ENCODE measurements around the gene CCDC88B. TPM values are rescaled to one million over a fixed set of nuclear protein-coding genes. Genes with fewer than 3 reads are reported as not detected.
A peak's percentile ranks its signal among the peaks of the same experiment; 100 is the strongest.

CCDC88B gene
- total RNA-seq, 1 donor from 2014 or later = 4.5 TPM

DNA sequence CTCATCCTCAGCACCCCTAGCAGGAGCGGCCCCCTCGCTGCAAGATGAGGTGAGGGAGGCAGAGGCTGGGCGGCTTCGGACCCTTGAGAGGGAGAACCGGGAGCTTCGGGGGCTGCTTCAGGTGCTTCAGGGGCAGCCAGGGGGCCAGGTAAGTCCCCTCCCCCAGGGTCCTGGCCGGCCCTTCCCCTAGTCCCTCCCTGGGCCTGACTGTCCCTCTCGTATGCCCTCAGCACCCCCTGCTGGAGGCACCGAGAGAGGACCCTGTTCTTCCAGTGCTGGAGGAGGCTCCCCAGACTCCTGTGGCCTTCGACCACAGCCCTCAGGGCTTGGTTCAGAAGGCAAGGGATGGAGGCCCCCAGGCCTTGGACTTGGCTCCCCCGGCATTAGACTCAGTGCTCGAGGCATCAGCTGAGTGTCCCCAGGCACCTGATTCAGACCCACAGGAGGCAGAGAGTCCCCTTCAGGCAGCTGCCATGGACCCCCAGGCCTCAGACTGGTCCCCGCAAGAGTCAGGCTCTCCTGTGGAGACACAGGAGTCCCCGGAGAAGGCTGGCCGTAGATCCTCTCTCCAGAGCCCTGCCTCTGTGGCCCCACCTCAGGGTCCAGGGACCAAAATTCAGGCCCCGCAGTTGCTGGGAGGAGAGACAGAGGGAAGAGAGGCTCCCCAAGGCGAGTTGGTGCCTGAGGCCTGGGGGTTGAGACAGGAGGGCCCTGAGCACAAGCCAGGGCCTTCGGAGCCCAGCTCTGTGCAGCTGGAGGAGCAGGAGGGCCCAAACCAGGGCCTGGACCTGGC lies 4.0 kb downstream of the CCDC88B start:
- no peak for ATAC-seq

DNA sequence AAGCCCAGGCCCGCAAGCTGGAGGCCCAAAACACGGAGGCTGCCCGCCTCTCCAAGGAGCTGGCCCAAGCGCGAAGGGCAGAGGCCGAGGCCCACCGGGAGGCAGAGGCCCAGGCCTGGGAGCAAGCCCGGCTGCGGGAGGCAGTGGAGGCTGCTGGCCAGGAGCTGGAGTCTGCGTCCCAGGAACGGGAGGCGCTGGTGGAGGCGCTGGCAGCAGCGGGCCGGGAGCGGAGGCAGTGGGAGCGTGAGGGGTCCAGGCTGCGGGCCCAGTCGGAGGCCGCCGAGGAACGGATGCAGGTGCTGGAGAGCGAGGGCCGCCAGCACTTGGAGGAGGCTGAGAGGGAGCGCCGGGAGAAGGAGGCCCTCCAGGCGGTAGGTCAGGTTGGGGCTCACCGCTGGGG lies 4.8 kb downstream of the CCDC88B start:
- ATAC-seq = no peak

DNA sequence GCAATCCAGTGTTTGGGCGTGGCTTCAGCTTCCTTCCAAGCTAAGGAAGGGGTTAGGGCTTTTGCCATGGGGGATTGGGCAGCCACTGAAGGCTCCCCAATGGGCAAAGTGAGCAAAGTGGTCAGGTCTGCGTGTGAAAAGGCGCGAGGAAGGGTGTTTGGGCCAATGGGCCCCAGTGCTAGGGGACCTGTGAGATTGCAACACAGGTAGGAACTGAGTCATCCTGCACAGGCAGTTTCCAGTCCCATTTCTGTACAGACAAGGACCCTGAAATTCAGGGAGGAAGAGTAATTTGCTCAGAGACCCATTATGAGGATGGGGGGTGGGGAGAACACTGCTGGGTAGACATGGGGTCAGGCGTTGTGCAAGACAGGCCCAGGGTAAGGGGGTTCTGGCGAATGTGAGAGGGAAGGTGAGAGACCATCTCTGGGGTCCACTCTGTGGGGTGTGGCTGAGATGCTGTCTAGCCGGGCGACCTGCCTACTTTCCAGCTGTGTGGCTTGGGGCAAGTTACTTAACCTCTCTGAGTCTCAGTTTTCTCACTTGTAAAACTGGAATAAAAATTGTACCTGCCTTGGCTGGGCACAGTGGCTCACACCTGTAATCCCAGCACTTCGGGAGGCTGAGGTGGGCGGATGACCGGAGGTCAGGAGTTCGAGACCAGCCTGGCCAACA lies 7.3 kb downstream of the CCDC88B start:
- peak; percentile 13 for ATAC-seq

DNA sequence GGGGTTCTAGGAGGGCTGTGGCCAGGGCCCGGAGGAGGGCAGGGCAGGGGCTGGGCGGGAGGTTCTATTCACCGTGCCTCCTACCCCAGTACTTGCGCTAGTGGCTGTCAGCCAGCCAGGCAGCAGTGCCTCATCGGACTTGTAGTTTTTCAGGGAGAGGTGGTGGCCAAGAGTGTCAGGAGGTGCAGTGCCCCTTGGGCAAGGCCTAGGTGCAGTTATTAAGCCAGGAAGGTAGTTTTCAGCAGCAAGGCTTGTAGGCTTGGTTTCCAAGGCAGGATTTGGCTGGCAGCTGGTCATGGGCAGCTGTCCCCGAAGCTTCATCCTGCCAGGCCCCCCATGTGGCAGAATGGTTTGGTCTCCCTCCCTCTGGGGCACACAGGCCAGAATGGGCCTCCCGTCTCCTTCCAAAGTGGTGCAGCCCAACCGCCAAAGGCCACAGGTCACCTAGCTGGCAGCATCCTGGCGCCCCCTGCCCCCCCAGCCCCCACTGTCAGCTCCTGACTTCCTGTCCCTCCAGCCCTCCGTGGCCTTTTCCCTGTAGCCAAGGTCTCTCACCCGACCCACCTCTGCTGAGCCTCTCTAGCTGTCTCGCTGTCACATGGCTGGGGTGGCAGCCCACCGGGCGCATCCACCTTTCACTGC lies 8.5 kb downstream of the CCDC88B start:
- ATAC-seq = peak; percentile 63

DNA sequence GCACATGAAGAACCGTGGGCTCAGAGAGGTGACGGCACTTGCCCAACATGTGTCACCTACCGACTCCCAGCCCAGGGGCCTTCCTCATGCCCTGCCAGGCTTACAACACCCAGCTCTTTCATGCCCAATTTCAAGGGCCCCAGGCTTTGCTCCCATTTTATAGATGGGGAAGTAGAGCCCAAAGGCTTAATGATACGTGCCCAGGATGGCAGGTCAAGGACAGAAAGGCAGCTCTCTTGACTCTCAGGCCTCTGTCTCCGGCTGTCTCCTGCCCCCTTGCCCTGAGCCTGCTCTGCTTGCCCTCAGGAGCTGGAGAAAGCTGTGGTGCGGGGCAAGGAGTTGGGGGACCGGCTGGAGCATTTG lies 9.0 kb downstream of the CCDC88B start:
- peak; percentile 2 for ATAC-seq

DNA sequence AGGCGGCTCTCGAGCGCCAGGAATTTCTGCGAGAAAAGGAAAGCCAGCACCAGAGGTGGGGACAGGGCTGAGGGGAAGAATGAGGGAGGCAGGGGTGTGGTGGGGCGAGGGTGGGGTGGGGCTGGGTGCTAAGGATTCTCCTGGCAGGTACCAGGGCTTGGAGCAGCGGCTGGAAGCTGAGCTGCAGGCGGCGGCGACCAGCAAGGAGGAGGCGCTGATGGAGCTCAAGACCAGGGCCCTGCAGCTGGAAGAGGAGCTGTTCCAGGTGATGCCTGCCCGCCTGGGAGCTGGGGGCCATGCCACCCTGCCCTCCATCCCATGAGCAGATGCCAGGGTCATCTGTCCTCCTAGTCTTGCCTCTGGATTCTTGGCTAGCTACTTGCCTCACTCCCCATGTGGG lies 9.4 kb downstream of the CCDC88B start:
- ATAC-seq = no peak

DNA sequence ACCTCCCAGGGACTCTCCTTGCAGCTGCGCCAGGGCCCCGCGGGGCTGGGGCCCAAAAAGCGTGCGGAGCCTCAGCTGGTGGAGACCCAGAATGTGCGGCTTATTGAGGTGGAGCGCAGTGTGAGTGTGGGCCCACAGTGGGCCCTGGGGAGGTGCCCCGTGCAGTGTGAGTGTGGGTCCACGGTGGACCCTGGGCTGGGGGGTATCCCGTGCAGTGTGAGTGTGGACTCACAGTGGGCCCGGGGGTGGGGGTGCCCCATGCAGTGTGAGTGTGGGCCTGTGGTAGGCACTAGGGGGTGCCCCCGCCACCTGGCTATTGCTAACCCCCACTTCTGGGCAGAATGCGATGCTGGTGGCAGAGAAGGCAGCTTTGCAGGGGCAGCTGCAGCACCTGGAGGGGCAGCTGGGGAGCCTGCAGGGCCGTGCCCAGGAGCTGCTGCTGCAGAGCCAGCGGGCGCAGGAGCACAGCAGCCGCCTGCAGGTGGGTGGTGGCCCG lies 11.2 kb downstream of the CCDC88B start:
- no peak for ATAC-seq

DNA sequence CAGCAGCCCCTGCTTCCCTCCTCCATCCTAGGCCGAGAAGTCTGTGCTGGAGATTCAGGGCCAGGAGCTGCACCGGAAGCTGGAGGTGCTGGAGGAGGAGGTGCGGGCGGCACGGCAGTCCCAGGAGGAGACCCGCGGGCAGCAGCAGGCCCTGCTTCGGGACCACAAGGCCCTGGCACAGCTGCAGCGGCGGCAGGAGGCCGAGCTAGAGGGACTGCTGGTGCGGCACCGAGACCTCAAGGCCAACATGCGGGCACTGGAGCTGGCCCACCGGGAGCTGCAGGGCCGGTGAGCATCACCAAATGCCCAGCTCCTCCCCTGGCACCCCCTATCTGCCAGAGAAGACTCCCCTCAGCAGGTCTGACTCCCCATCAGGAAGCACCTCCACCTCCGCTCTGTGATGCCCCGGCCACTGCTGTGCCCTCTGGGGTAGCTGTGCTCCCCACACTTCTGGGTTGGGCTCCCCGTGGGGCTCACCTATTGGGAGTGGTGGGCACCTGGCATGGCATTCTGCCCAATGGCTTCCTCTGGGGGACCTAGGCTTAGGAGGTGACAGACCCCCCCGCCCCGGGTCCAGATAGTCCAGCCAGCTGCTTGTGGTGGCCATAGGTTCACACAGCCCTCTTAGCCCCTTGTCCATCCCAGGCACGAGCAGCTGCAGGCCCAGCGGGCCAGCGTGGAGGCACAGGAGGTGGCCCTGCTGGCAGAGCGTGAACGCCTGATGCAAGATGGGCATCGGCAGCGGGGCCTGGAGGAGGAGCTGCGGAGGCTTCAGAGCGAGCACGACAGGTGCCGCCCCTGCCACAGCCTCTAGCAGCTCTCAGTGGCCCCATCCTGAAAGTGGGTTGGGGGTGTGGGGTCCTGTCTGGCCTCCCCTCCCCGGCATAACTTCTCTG lies 12.3 kb downstream of the CCDC88B start:
- ATAC-seq = no peak

DNA sequence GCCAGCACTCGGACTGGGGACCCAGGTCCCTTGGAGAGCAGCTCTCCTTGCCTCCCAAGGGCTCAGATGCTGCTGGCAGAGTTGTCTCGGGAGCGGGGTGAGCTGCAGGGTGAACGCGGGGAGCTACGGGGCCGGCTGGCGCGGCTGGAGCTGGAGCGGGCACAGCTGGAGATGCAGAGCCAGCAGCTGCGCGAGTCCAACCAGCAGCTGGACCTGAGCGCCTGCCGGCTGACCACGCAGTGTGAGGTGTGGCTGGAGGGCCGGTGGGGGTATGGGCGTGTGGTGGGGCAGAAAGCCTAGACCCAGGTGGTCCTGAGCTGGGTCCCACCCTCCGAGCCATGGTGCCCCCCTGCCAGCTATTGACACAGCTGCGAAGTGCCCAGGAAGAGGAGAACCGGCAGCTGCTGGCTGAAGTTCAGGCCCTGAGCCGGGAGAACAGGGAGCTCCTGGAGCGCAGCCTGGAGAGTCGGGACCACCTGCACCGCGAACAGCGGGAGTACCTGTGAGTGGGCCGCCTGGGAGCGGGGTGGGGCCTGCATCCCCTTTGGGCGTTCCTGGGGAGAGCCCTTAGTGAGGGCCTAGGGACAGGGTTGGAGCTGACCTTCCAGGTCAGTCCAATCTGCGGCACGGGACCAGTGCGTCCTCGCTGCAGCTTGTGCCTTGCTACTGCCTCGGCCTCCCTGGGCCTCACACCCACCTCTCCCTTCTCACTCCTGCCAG lies 13.2 kb downstream of the CCDC88B start:
- no peak for ATAC-seq

DNA sequence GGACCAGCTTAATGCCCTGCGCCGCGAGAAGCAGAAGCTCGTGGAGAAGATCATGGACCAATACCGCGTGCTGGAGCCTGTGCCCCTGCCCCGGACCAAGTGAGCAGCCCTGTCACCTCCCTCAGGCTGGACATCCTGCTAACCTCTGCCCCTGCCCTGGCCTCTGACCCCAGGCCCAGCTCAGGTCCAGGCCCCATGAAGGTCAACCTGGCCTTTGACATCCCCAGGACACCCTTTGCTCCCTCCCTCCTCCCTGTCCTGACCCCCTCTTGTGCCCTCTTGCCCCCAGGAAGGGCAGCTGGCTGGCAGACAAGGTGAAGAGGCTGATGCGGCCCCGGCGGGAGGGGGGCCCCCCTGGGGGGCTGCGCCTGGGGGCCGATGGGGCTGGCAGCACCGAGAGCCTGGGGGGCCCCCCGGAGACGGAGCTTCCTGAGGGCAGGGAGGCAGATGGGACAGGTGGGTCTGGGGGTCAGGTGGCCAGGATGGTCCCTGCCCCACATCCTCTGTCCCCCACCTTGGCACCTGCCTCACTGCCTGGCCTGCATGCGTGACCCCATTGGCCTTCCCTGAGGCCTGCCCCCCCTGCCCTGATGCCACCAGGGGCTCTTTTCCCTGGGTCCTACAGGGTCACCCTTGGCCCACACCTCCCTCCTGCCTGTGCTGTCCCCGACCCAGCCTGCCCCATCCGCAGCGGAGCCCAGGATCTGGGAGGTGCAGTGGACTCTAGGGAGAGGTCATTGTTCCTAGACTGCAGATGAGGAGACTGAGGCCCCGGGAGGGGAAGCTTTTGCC lies 13.9 kb downstream of the CCDC88B start:
- no peak for ATAC-seq

DNA sequence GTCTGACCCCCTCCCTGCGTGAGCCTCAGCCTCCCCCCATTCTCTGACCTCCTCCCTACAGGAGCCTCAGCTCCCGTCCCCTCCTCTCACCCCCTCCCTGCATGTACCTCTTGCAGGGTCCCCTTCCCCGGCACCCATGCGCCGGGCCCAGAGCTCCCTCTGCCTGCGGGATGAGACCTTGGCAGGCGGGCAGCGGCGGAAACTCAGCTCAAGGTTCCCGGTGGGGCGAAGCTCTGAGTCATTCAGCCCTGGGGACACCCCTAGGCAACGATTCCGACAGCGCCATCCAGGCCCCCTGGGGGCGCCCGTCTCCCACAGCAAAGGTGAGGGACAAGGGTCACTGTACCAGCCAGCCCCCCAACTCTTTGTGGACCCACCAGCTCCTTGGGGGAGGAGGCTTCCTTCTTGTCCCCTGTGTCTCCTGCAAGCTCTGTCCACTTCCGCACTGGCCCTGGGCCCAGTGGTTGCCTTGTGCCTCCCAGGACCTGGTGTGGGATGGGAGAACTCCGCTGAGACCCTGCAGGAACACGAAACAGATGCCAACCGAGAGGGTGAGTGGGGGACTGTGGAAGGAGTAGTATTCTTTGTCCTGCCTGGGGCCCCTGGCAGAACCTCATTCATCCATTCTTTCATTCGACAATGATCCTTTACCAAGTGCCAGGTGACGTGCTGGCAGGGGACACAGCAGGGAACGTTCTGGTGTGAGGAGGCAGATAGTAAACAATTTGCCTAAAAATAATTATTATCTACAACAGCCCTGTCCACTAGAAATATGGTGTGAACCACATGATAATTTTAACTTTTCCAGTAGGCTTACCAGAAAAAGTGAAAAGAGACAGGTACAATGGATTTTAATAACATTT lies 15.3 kb downstream of the CCDC88B start:
- peak; percentile 38 for ATAC-seq

DNA sequence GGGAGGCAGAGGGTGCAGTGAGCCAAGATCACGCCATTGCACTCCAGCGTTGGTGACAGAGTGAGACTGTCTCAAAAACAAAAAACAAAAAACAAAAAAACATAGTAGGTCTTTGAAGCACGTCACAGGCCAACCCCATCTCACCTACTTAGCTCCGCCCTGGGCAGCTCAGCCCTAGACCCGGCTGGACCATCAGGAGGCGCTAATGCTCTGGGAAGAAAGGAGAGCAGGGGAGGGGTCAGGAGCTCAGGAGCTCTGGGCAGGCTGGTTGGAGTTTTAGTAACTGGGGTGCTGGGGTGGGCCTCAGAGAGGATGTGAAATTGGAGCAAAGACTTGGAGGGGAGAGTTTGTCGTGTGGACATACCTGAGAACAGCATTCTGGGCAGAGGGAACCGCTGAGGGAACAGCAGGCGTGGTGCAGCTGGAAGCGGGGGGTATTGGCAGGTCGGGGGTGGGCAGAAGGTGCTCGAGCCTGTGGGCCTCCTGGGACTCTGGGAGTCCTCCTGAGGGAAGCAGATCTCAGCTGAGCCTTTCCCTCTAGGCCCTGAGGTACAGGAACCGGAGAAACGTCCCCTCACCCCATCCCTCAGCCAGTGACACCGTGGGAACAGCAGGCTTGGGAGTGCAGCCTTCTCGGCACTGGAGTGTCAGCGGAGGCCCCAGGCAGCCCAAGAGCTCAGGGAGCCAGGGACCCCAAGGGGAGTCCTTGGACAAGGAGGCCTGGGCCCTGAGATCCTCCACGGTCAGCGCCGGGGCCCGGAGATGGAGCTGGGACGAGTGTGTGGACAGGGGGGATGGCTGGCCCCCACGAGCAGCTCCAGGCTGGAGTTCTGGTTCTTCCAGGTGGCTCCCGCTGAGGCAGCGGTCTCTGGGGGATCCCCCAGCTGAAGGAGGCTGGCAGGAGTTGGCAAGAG lies 16.8 kb downstream of the CCDC88B start:
- ATAC-seq = no peak

DNA sequence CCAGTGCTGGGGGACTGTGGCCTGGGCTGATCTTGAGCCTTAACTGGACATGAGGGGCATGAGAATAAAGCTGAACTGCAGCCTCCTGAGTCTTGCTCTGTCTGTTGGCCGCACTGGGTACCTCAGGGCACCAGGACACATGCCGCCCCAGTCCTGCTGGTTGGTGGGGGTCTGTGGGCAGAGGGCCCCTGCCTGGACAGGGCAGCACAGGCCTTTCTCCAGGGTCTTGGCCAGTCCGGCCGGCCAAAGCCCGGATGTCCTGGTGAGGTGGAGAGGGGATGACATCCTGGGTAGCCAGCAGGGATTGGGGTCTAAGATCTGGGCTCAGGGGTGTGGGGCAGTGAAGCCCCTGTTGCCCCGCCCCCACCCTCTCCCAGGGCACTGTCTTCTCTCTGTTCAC lies 17.4 kb downstream of the CCDC88B start:
- ATAC-seq = no peak

DNA sequence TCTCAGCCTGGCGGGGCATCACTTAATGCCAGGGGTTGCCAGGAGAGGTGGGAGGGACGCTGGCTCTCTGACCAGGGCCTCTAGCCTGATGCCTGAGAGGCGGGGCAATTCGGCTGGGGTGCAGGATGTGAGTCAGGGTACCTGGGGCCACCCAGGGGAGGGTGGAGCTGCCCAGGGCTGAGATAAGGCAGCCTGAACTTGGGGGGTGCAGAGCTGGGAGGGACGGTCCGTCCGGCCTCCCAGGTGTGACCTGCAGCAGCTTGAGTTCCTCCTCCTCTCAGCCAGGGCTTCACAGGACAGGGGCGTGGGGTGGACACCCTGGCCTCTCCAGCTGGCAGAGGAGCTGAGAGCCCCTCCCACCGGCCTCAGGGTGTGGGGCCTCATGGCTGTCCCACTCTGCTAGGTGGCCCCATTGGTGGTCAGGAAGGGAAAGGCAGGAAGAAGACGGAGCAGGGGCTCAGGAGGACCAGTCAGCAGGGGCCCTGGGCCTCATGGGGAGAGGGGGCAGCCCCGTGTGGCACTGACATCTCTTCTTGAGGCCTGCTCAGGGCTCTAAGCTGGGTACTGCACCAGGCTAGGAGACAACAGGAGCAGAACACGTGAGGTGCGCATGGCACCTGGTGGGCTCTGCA lies 18.0 kb downstream of the CCDC88B start:
- peak; percentile 58 for ATAC-seq

DNA sequence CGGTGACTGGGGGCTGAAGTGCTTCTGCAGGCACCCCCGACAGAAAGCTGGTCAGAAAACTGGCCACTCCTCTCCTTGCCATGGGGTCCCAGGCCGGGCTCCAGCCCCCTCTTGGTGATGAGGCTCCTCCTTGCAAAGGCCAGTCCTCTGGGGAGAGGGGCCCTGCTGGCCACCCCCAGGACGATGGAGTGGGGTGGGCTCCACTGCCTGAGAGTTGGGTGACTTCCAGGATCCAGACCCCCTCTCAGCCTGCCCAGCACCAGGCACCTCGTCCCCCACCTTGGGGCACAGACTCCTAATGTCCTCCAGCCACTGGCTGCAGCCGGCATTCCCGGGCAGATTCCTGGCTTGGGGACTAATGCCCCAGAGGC lies 18.5 kb downstream of the CCDC88B start:
- no peak for ATAC-seq

DNA sequence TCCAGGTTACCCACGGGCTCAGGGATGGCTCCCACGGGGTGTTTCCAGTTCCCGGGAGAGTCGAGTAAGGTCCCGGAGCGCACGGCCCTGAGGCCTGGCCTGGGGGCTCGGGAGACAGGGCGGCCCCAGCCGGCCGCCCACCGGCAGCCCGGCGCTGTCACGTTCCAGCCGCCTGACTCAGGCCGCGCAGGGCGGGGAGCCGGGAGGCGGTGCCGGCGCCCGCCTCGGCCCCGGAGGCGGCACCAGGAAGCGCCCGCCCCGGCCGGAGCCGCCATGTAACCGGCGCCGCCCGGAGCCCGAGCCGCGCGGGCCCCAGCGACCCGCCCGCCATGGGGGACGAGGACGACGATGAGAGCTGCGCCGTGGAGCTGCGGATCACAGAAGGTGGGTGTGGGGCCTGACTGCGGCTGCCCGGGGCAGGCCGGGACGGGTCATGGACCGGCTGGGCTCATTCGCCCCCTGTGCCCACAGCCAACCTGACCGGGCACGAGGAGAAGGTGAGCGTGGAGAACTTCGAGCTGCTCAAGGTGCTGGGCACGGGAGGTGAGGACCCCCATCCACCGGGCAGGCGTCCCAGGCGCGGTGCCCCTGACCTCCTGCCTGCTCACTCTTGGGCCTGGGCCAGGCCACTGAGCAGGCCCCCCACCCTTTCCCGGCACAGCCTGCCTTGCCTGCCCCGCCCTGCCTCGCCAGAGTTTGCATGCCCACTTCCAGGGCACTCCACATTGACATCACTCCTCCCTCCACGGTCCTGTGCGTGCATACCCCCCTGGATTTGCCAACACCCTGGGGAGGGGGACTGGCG lies 19.1 kb downstream of the CCDC88B start, which contains the start of gene RPS6KA4:
TSS of gene RPS6KA4 (plus strand) at position 256 of the 805 bp plus-strand sequence. CDS start at position 330, 74 bp downstream.
- ATAC-seq = peak; percentile 75

DNA sequence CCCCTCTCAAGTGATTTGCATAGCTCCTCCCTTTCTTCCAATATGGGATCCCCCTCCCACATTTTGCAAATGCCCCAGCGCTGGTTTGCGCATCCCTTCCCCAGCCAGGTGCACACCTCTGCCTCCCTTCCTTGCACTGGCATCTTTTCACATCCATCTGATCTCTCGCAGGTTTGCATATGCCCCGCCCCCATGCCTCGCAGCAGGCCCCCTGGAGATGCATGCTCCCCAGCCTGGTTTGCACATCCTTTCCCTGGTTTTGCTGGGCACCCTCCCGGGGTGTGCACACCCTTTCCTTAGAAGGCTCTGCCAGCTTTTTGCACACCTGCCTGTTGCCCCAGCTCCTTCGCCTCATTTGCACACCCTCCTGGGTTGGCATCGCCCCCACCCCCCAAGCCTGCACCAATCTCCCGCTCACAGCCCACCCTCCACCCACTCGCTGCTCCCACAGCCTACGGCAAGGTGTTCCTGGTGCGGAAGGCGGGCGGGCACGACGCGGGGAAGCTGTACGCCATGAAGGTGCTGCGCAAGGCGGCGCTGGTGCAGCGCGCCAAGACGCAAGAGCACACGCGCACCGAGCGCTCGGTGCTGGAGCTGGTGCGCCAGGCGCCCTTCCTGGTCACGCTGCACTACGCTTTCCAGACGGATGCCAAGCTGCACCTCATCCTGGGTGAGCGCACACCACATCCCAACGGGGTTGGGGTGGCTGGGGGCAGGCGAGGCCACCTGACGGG lies 19.9 kb downstream of the CCDC88B start:
- peak; percentile 40 for ATAC-seq

Data from esophagus mucosa (tissue), 1 donor.